Lung (tissue), 12 donors: ENCODE results near the gene C1RL. TPM values are rescaled to one million over a fixed set of nuclear protein-coding genes. Genes with fewer than 3 reads are reported as not detected.

ENCODE experiments used
- ATAC-seq: fragments of 200-7000 bp; cut with Tn5 transposase; one replicate; pipeline ENCODE4 v1.9.1; 2020; ENCODE audit warnings: moderate number of reproducible peaks; ENCODE audit not compliant: insufficient read depth, low FRiP score
- DNase-seq, 3 donors: peaks; one replicate each; pipeline ENCODE4 v3.0.0-alpha.2; 2013 to 2017
- H3K27ac ChIP-seq, 2 donors: one replicate each; pipeline ENCODE4 v1.5.1; 2013; ENCODE audit warnings: mild to moderate bottlenecking in 2 of 2, moderate library complexity in 2 of 2, control low read depth in 1 of 2, inconsistent platforms in 1 of 2, low read depth in 1 of 2, low read length in 1 of 2
- H3K27me3 ChIP-seq, 3 donors: one replicate each; pipeline ENCODE4 v1.5.1; 2013; ENCODE audit warnings: low read length in 2 of 3; ENCODE audit not compliant: control insufficient read depth in 3 of 3, insufficient read depth in 3 of 3
- H3K36me3 ChIP-seq, 4 donors: one replicate each; pipeline ENCODE4 v1.5.1; 2013; ENCODE audit warnings: low read length in 4 of 4, mild to moderate bottlenecking in 1 of 4, moderate library complexity in 1 of 4; ENCODE audit not compliant: control insufficient read depth in 4 of 4, insufficient read depth in 4 of 4
- H3K4me1 ChIP-seq, 5 donors: one replicate each; pipeline ENCODE4 v1.5.1; 2013; ENCODE audit warnings: low read length in 5 of 5, mild to moderate bottlenecking in 2 of 5, moderate library complexity in 1 of 5; ENCODE audit not compliant: control insufficient read depth in 5 of 5, insufficient read depth in 5 of 5
- H3K4me3 ChIP-seq: one replicate; pipeline ENCODE4 v1.5.1; 2013; ENCODE audit warnings: mild to moderate bottlenecking, control low read depth, moderate library complexity
- H3K9ac ChIP-seq, 2 donors: one replicate each; pipeline ENCODE4 v1.5.1; 2013; ENCODE audit warnings: low read length in 2 of 2, control low read depth in 1 of 2; ENCODE audit not compliant: insufficient read depth in 1 of 2
- H3K9me3 ChIP-seq, 4 donors: one replicate each; pipeline ENCODE4 v1.5.1; 2013; ENCODE audit warnings: low read length in 3 of 4, mild to moderate bottlenecking in 1 of 4, moderate library complexity in 1 of 4; ENCODE audit not compliant: control insufficient read depth in 4 of 4, insufficient read depth in 3 of 4
- CTCF ChIP-seq: IDR thresholded peaks from 2 replicates; pipeline ENCODE4 v1.5.1; 2012; ENCODE audit warnings: mild to moderate bottlenecking; ENCODE audit errors: control extremely low read depth, extremely low read depth
- WGBS, 2 donors: extraction: QIAGEN DNeasy Blood & Tissue Kit; methylation state at CpG; one replicate each; pipeline ENCODE4 v1.1.7; 2013; 5-methylcytosine and 5-hydroxymethylcytosine counted together
- polyA plus RNA-seq, 2 donors: library from polyadenylated mRNA; stranded (reverse); fragments of 200-250 nt; gene quantifications; one replicate each; pipeline ENCODE4 v1.2.1, GENCODE V29; 2013
- total RNA-seq, 2 donors: library from RNA; depleted of rRNA in 1 of 2; stranded (reverse); fragments of >200 nt in 1 of 2; gene quantifications; one replicate each; pipeline ENCODE4 v1.2.1, GENCODE V29; 2014 to 2021
- donor health status: control.
- donor health status: control.
- donor health status: Bipolar disorder and iron deficiency.
- donor health status: healthy.
- donor health status: DM: yes; HTN: yes; CAD: no.

The C1RL gene
- total and polyA plus RNA-seq, 4 donors = 60.5 to 116 (median 86.5) TPM

- TF ChIP-seq CTCF = peak; percentile 35
- WGBS, 2 donors = 71 to 90% methylated on average over 5 of the region's 5 CpGs
- ATAC-seq (peak; percentile 83), DNase-seq (peak; percentile 42 to 58 (median 52))
- peaks cover 0 to 3% (median 0%) of the 10 kb centered on the region in 4 donors for H3K9me3 ChIP-seq
- no peak overlapping the region for H3K4me3 ChIP-seq
- H3K9ac ChIP-seq = no peak overlapping the region
- H3K4me1 ChIP-seq = peaks cover 0 to 2% (median 0%) of the 10 kb centered on the region in 5 donors
- no peaks in the 10 kb centered on the region for H3K27me3 ChIP-seq
- no peak overlapping the region for H3K27ac ChIP-seq
- peaks cover 0 to 11% (median 9%) of the 10 kb centered on the region in 4 donors for H3K36me3 ChIP-seq
These were observed 33.1 kb upstream of the C1RL start for GRCh38 chr12:7142056-7142644.

- Histone ChIP-seq H3K27ac (no peak overlapping the region), H3K36me3 (peaks cover 0 to 16% (median 10%) of the 10 kb centered on the region in 4 donors), H3K27me3 (no peaks in the 10 kb centered on the region), H3K9ac (no peak overlapping the region), H3K9me3 (peaks cover 0 to 3% (median 0%) of the 10 kb centered on the region in 4 donors), H3K4me3 (no peak overlapping the region), H3K4me1 (peaks cover 0 to 2% (median 0%) of the 10 kb centered on the region in 5 donors)
- ATAC-seq (no peak), DNase-seq (no peak)
- TF ChIP-seq CTCF = no peak
- WGBS, 2 donors = 87 to 92% methylated on average over 7 of the region's 7 CpGs
These were observed 32.5 kb upstream of the C1RL start for GRCh38 chr12:7141351-7142005.

GRCh38 chr12:7139200-7139599, 30.2 kb upstream of the C1RL start:
- H3K4me3 ChIP-seq = no peak overlapping the region
- peaks cover 0 to under 1% (median 0%) of the 10 kb centered on the region in 5 donors for H3K4me1 ChIP-seq
- H3K9ac ChIP-seq = no peak overlapping the region
- DNase-seq = no peak
- no peak for TF ChIP-seq CTCF
- WGBS, 2 donors = 88 to 99% methylated on average over 2 of the region's 2 CpGs
- no peaks in the 10 kb centered on the region for H3K27me3 ChIP-seq
- H3K36me3 ChIP-seq = peaks cover 0 to 23% (median 14%) of the 10 kb centered on the region in 4 donors
- no peak overlapping the region for H3K27ac ChIP-seq
- ATAC-seq = no peak
- H3K9me3 ChIP-seq = peaks cover 0 to 3% (median 0%) of the 10 kb centered on the region in 4 donors
